Calu3 (cell line): ENCODE data around the gene SLC29A4. TPM values are rescaled to one million over a fixed set of nuclear protein-coding genes. Genes with fewer than 3 reads are reported as not detected.

Experiments
- BruUV-seq: library from RNA; stranded (reverse); fragments of 400-500 nt; replicated peaks from 2 replicates; lab custom pipeline; 2021; lab: Mats Ljungman, UMichigan
- CTCF ChIA-PET: fragments of 300-600 bp; sonication (Branson Sonifier 250); formaldehyde crosslinking; loops from one replicate; lab custom pipeline; 2022; ENCODE audit warnings: antibody characterized with exemption; lab: Charles Lee
- DNase-seq: peaks from one replicate; pipeline ENCODE4 v3.0.0; 2022
- H3K27ac Mint-ChIP-seq: one replicate; pipeline ENCODE4 v1.8.0; 2022; ENCODE audit warnings: mixed read lengths; ENCODE audit not compliant: unreplicated experiment
- H3K27me3 Mint-ChIP-seq: one replicate; pipeline ENCODE4 v1.8.0; 2022; ENCODE audit warnings: mixed read lengths; ENCODE audit not compliant: unreplicated experiment
- H3K36me3 Mint-ChIP-seq: one replicate; pipeline ENCODE4 v1.8.0; 2022; ENCODE audit warnings: mild to moderate bottlenecking, moderate library complexity, mixed read lengths; ENCODE audit not compliant: insufficient read depth, unreplicated experiment
- H3K4me1 Mint-ChIP-seq: one replicate; pipeline ENCODE4 v1.8.0; 2022; ENCODE audit warnings: mild to moderate bottlenecking, low read depth, mixed read lengths; ENCODE audit not compliant: unreplicated experiment
- H3K4me3 Mint-ChIP-seq: one replicate; pipeline ENCODE4 v1.8.0; 2022; ENCODE audit warnings: mild to moderate bottlenecking, low read depth, moderate library complexity, mixed read lengths; ENCODE audit not compliant: unreplicated experiment
- H3K9me3 Mint-ChIP-seq: one replicate; pipeline ENCODE4 v1.8.0; 2022; ENCODE audit warnings: low read depth, mixed read lengths; ENCODE audit not compliant: unreplicated experiment
- intact Hi-C: fragments of 100-400 bp; cut with micrococcal nuclease; formaldehyde crosslinking; loops from one replicate; pipeline ENCODE4 v1.10.0; 2022; ENCODE audit not compliant: unreplicated experiment
- total RNA-seq: library from RNA; stranded (reverse); gene quantifications from 2 replicates; pipeline ENCODE4 v1.2.3, GENCODE V29; 2022
- TF ChIP-seq, protein P1 (sequence below): fragments of 200-600 bp; IDR thresholded peaks from one replicate; pipeline ENCODE4 v1.8.0; 2022; ENCODE audit warnings: antibody characterized with exemption; ENCODE audit not compliant: unreplicated experiment

Gene SLC29A4
- total RNA-seq, 1 experiment from 2014 or later = 2.5 TPM

DNA sequence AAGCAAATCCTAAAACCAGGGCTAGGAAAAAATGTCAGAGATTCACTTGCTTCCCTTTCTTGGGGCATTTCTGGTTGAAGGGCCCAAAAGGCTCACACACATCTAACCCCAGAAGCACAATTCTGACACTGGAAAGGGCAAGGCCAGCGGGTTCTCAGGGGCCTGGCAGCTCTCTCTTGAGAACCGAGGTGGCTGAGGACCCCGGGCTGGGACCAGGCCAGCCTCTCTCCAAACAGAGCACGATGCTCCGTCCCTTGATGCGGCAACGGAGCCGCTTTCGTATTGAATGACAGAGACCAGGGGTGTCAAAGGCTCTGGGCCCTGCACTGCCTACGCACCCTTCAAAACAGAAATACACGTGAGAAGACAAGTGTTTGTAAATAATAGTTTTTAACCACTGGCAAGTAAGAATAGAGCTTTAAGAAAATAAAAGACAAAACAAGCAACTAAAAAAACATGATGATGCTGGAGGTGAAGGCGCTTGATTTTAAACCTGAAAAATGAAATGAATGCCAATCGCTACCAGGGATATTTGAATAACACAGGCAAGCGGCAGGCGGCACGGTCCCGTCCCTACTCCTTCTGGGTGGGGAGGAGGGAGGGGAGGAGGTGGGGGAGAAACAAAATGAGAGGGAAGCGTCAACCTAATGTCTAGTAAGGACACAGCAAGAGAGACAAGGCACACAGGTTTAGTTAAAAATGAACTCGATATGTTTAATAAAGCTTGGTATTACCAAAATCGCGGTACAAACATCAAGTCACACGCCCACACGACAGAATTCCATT, 68.0 kb downstream of the SLC29A4 start:
- no peaks in the 10 kb centered on the region for H3K27me3 Mint-ChIP-seq
- TF ChIP-seq, protein P1, sequence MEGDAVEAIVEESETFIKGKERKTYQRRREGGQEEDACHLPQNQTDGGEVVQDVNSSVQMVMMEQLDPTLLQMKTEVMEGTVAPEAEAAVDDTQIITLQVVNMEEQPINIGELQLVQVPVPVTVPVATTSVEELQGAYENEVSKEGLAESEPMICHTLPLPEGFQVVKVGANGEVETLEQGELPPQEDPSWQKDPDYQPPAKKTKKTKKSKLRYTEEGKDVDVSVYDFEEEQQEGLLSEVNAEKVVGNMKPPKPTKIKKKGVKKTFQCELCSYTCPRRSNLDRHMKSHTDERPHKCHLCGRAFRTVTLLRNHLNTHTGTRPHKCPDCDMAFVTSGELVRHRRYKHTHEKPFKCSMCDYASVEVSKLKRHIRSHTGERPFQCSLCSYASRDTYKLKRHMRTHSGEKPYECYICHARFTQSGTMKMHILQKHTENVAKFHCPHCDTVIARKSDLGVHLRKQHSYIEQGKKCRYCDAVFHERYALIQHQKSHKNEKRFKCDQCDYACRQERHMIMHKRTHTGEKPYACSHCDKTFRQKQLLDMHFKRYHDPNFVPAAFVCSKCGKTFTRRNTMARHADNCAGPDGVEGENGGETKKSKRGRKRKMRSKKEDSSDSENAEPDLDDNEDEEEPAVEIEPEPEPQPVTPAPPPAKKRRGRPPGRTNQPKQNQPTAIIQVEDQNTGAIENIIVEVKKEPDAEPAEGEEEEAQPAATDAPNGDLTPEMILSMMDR = no peak
- no peaks in the 10 kb centered on the region for H3K4me1 Mint-ChIP-seq
- peaks cover 58% of the 10 kb centered on the region for H3K36me3 Mint-ChIP-seq
- H3K4me3 Mint-ChIP-seq = no peak overlapping the region
- CTCF ChIA-PET = interaction anchor here (0.7 kb wide), 1 partner anchor 49 kb away, joined by 3 read pairs; no protein-coding TSS in a partner anchor
- no peak overlapping the region for H3K27ac Mint-ChIP-seq
- no peaks in the 10 kb centered on the region for H3K9me3 Mint-ChIP-seq
- DNase-seq = no peak
- no TSS peak for BruUV-seq
- intact Hi-C loops = no loop called here

DNA sequence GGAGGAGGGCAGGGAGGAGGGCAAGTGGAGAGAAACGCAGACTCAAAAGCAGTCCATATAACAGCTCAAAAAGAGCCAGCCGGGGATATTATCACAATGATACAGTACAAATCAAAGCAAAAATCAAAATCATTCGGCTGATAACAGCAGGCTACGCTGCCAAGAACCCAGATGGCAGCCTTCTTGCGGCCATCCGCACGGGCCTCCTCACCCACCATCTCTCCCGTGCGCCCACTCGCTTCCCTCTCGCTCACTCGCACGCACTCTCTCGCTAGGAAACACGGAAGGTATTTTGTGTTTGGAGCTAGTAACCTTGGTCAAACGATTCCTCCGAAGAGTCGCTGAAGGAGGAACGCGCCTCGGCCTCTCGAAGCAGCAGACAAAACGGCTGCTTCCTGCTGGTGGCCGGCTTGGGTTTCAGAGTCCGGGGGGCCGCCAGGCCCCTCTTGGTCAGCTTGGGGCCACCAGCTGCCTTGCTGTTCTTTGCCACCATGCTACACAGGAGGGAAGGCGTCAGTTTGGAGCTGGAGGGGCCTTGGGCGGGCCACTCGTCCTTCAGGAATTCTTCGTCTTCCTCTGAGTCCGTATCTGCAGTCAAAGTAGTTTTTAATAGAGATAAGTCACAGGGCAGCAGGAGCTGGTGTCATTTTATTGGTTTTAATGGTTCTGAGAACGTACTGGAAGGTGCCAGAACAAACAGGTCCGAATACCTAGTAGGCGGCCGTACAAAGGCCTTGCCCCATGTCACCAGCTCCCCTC, 68.9 kb downstream of the SLC29A4 start:
- Mint-ChIP-seq H3K27ac (no peak overlapping the region), H3K9me3 (no peaks in the 10 kb centered on the region), H3K27me3 (no peaks in the 10 kb centered on the region), H3K36me3 (peaks cover 61% of the 10 kb centered on the region), H3K4me3 (no peak overlapping the region), H3K4me1 (no peaks in the 10 kb centered on the region)
- TSS peak; percentile 27 for BruUV-seq
- CTCF ChIA-PET = interaction anchor here (0.7 to 0.8 kb wide), 2 partner anchors 21 to 48 kb away, joined by 3 read pairs; no protein-coding TSS in a partner anchor
- intact Hi-C loops = no loop called here
- no peak for DNase-seq
- TF ChIP-seq, protein P1 = no peak

DNA sequence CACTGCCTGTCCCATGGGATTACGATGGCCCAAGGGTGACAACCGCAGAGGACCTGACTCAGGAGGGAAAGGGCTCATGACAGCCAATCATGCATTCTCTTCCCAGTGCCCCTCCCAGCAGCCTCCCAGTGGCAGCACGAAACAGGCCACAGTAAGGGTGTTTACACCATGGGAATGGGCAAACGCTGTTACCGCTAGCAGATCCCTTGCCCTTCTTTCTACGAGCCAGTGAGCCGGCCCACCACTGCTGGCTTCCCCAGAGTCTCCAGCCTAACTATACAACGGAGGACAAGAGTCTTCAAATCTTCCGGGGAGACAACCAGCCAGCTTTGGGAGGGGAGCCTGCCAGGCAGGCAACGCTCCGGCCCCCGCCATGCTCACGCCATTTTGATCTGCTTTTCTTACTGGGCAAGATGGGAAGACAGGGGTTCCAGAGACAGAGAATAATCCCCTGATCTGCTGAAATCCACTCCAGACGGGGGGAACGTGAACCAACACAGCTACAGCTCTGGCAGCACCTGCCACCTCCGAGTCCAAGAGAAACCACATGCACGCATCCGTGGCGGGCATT, 69.8 kb downstream of the SLC29A4 start:
- H3K27ac Mint-ChIP-seq = no peak overlapping the region
- TF ChIP-seq, protein P1 = no peak

DNA sequence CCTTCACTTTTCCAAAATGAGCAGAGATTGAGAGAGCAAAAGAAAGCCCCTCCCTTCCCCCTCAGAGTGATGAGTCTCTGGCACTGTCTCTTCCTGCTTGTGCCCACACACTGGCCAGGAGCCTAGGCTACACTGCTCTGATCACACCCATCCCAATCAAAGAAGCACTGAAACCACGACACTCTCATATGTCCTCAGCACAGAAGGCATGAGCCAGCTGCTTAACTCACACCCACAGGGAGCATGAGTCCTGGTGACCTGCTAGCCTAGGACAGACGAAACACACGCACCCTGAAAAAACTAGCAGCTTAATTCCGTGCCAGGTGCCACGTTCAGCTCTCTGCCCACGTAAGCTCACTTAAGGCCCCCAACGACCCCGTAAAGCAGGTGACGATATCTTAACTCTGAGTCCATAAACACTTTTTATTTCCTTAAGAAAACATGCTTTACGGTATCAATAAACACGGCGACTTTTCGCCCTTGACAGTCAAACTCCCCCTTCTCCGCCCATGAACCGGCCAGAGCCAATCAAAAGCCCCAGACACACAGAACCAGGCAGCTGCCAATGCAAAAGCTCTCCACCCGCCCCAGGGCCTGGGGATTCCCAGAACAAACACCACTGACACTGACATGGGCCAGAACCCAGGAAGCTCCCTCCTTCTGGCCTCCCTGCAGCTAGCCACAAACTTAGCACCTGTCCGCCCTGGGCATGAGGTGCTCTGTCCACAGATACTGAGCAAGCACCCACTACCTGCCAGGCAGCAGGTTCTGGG, 71.9 kb downstream of the SLC29A4 start:
- Mint-ChIP-seq H3K4me3 (no peak overlapping the region), H3K27me3 (no peaks in the 10 kb centered on the region), H3K4me1 (no peaks in the 10 kb centered on the region), H3K9me3 (no peaks in the 10 kb centered on the region), H3K27ac (no peak overlapping the region), H3K36me3 (peaks cover 79% of the 10 kb centered on the region)
- no TSS peak for BruUV-seq
- CTCF ChIA-PET = interaction anchor here (0.6 to 0.7 kb wide), 2 partner anchors 15 to 114 kb away, joined by 3 to 4 read pairs; no protein-coding TSS in a partner anchor
- no peak for DNase-seq
- intact Hi-C loops = no loop called here
- TF ChIP-seq, protein P1 = no peak

More for the DNA sequence above, 69.8 kb downstream of the SLC29A4 start:
- no peak for DNase-seq
- Mint-ChIP-seq H3K27me3 (no peaks in the 10 kb centered on the region), H3K4me1 (no peaks in the 10 kb centered on the region), H3K36me3 (peaks cover 69% of the 10 kb centered on the region), H3K9me3 (no peaks in the 10 kb centered on the region), H3K4me3 (no peak overlapping the region)
- CTCF ChIA-PET = interaction anchor here (0.8 kb wide), 1 partner anchor 21 kb away, joined by 3 read pairs; no protein-coding TSS in a partner anchor
- intact Hi-C loops = no loop called here
- no TSS peak for BruUV-seq
